GM19043 (cell line): ENCODE measurements around the gene C18orf63.

Experiments used
- ATAC-seq: cut with Tn5 transposase; IDR thresholded peaks from one replicate; pipeline ENCODE4 v1.9.1; 2021; ENCODE audit warnings: low read depth; ENCODE audit not compliant: unreplicated experiment

Gene C18orf63

DNA sequence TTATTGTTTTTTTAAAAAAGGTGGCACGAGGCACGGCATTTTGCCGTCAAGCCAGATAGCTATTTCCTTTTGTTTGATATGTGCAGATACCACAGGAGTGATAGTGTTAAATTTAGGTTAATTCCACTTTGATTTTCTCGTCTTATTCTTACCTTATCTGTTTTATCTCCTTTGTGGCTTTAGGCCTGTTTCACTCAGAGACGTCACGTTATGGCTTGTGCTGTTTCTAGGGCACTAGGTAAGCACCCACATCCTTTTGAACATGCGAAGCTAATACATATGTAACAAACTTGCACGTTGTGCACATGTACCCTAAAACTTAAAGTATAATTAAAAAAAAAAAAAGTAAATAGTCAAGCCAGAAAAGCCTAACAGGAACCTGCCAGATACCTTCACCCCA, 57.8 kb downstream of the C18orf63 start:
- no peak for ATAC-seq

DNA sequence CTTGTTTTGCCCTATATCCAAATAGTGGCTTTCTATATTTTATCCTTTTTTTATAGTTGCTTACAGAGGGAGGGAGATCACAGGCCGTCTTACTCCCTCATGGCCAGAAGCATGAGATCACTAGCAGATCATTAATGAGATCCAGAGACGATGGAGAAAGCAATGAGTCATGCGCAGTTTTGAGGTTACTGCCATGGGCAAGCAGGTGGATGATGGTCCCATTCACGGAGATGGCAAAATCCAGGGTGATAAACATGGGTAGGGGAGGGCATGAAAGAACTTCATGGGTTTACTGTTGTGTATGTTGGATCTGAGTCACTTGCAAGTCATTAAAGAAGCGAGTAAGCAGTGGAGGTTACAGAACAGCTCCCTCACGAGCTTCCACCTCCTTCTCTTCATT, 60.4 kb downstream of the C18orf63 start:
- ATAC-seq = no peak

DNA sequence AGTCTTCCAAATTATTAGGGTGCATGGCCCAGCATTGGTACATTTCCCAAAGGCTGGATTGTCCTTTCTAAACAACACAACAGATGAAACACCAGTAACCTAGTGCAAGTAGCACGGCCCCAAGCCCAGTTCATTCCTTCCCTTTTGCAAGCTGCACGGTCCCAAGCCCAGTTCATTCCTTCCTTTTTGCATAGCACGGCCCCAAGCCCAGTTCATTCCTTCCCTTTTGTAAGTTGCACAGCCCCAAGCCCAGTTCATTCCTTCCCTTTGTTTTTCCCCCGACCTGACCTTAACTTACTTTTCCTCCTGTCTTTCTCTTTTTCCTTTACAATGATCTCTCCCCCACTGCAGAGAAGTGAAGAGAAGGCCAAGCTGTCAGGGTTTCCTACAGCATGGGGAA, 60.9 kb downstream of the C18orf63 start:
- ATAC-seq = no peak

DNA sequence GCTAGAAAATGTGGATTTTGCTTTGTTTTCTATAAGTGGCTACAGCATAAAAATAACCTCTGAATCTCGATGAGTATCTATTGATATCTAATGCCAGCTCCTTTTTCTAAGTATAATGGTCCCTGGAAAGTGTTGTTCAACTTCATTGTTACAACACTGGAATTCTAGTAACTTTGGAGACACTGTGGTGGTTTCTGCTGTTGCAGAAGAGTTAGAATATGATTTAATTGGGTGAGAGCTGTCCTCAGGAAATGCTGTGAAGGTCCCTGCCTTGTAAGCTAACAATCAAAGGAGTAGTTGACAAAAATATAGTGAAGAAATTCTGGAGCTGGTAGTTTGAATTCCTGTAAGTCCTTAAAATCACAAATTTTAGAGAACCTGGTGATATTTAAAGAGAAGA, 62.1 kb downstream of the C18orf63 start:
- ATAC-seq = no peak

DNA sequence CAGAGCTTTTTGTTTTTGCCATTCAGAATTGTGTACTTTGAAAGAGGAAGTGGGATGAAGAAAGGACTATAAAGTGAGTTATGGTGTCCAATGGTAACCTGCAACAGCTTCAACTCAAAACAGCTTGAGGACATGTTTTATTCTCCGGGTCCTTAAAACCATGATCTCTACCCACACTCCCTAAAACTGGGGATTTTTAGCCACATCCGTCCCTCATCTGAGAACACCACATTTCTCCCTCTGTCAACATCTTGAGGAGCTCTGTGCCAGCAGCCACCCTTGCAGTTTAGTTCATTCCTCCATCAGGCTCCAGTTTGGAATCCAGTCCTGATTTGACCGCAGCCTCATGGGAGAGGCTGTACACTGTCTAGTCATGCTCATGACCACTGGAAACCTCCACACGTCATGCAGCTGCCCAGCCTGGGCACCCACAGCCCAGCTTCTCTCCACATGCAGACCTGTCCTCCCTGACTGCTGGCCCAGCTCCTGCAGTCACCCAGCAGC, 62.6 kb downstream of the C18orf63 start:
- ATAC-seq = no peak

DNA sequence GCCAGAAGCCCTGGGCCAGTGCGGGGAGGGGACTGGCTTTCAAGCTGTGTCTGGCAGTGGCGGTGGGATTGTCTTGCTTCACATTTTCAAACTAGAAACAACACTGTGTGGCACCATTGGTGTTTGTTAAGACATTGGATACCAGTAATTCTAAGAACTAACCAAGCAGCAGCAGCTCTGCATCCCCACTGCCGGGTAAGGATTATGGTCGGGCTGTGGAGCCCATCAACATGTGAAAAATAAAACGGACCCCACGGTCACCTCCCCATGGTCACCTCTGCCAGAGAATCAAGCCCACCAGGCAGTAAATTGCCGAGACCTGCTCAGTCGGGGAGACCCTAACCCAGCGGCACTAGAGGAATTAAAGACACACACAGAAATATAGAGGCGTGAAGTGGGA, 65.3 kb downstream of the C18orf63 start:
- ATAC-seq = no peak

DNA sequence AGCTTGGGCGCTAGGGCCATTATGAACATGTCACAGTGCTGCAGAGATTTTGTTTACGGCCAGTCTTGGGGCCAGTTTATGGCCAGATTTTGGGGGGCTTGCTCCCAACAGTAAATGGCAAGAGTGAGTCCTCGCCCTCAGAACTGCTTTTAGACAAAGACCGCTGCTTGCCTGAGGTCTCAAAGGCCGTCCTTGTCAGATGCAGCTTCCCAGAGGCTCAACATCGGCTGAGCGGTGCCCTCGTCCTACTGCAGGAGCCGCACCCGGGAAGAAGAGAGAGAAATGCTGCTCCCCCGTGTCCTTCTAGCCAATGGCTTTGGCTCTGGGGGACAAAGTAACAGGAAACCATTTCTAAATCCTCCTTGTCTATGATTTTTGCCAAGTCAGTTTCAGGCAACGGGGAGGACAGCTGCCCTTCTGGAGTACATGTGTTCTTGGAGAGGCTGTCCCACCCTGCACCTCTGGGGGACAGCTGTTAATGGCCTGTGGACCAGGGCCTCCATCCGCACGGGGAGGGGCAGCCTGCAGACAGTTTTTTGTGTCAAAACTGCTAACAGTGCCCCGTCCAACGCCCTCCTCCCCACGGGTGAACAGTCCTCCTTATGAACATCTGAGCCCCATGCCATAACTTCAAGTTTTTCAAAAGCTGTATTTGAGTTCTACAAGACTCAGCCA, 66.1 kb downstream of the C18orf63 start:
- ATAC-seq = no peak

DNA sequence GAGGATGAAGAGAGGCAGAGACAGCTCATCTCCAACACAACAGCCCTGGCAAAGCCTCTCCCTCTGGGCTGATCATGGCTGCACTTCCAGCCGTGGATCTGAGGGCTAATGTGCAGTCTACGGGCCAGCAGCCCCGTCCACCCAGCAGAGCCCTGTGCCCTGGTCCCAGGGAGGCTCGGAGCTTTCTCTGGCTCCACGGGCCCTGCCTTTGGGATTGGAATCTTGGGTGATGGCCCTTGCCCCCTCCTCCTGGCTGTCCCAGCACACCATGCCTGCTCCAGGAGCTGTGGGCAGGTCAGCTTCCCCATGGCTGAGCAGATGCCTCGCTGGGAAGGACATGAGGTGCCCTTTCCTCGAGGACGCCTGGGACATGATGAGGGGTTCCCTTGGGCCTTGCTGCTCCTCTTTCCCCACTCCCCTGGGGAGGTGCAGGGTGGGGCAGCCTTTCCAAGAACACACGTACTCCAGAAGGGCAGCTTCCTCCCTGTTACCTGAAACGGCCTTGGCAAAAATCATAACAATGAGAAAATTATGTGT, 66.9 kb downstream of the C18orf63 start:
- no peak for ATAC-seq

DNA sequence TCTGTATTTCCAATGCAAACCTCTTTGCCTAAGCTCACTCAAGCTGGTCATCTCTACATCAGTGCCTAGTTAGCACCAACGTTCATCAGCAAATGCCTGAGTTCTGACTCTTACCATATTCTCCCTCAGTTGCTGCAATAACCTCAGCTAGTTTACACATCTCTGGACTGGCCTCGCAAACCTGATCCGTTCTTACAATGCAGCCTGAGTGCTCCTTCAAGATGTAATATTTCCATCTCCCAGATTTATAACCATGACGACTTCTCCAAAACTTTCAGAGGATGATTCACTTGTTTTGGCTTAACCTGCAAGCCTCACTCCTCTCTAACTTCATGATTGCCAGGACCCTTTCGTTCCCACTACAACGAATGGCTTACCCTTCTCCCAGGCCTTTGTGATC, 71.7 kb downstream of the C18orf63 start:
- ATAC-seq = no peak

DNA sequence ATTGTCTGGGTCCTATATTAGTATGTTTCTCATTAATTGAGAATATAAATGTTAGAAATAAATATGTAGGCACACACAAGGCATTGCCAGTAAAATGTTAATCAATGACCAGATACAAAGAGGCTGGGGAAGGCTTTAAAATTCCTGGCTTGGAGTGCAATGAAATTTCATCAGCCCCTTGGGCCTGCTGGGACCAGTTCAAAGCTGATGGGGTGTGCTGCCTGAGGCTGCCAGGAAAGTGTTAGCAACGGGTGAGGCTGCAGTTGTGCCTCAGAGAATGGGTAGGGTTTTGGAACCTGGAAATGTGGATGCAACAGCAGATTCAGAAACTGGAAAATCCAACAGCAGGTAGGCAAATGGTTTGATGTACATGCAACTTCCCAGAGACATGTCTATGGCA, 72.6 kb downstream of the C18orf63 start:
- ATAC-seq = no peak

DNA sequence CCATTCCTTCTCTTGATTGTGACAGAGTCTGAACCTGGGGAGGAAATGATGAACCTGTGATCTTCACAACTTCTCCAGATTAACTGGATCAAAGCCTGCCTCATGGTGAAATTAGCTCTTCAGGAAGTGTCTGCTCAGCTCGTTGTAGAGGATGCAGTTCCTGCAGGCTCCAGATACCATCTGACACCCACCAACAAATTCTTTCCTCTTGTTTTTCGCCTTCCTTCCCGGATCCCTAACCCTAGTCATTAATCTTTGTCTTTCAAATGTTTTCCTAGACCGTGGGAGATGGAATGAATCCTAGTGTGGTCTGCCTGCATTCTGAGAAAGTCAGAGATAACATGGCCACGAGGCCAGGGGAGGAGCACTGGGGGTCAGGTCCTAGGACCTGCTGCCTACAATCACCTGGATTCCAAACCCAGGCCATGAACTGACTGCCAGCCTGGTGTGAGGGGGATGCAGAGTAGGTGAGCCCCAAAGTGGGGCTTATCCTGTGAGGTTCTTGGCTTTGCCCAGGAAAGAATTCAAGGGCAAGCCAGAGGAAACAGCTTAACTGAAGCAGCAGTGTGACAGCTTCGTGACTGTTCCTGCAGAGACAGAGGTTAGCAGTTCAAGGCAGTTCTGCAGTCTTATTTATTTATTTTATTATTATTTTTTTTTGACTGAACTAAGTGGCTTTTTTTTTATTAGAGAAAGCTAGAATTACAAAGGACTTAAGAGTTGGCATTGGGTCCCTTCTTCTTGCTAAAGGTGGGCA, 73.7 kb downstream of the C18orf63 start:
- ATAC-seq = no peak

DNA sequence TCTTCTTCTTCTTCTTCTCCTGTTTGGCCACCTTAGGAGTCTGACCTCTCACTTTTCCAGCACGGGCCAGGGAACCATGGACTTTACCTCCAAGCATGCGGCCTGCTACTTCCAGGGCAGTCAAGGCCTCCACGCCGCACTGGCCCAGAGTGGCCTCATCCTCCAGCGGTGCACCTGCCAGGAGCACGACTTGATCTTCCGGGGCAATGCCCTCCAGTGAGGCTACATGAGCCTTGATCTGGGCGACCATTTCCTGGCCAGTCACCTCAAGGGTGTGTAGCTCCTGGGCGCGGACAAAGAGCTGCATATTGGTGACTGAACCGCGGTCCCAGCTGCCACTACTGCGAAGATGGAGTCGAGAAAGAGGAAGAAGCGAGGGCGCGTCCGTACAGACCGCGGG, 74.4 kb downstream of the C18orf63 start:
- no peak for ATAC-seq

DNA sequence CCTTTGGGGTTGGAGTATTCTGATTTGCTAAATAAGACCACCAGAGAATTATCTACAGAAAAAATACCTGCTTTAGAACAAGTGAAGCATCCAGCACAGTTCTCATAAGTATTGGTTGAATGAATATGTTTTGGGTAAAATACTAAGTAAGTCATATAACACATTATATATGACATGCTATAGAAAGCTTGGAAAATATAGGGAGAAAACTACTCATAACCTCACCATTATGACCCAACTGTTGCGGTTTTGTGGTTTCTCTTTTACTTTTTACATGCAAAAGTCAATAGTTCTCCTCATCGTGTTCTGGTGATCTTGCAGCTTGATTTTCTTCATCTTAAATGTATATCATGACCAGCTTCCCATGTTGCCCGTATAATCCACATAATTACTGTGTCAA, 75.3 kb downstream of the C18orf63 start:
- no peak for ATAC-seq

DNA sequence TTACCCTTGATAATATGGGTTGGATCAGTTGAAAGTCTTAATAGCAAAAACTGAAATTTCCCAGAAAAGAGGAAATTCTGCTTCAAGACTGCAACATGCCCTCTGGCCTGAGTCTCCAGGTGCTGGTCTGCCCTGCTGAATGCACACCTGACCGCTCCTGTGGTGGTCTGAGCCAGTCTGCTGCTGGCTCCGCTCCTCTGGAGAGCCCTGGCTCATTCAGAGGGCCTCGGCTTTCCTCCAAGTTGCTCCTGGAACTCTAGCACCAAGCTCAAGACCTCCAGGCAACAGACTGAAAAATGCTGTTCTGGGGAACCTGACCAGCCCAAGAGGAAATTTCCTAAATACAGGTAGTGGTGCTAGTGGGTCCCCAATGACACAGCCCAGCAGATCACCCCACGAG, 76.7 kb downstream of the C18orf63 start:
- no peak for ATAC-seq

DNA sequence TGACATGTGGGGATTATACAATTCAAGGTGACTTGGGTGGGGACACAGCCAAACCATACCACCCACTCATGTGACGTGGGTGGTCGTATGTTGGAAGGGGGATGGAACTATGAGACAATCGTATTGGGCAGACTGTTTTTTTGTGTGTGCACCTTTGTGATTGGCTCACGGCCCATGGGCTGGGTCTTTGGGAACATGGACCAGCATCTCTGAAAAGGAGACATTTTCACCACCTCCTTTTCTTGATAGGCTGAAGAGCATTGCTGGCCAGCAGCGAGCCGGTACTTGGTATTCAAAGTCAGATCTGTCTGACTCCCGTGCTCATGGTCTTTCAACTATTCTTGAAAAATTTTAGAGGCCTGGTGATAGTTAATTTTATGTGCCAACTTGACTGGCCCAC, 79.4 kb downstream of the C18orf63 start:
- no peak for ATAC-seq

DNA sequence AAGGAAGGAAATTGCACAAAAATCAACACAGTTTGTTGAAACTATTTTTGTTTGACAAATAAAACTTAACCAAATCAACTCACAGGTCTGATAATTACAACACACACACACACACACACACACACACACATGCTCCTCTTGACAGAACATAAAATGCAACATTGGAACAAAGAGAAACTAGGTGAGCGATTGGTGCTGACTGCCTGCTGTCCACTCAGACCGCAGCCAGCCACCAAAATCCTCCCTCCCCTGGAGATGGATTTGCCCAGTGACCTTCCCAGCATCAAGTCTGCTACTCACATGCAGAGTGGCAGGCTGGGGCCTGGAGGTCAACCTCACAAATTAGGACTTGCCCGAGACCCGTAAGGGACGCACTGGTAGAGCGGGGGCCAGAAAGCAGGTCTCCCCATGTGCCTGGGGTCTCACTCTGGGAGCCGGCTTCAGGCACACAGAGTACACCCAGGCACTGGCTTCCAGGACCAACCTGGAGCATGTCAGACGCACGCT, 80.1 kb downstream of the C18orf63 start:
- ATAC-seq = no peak

DNA sequence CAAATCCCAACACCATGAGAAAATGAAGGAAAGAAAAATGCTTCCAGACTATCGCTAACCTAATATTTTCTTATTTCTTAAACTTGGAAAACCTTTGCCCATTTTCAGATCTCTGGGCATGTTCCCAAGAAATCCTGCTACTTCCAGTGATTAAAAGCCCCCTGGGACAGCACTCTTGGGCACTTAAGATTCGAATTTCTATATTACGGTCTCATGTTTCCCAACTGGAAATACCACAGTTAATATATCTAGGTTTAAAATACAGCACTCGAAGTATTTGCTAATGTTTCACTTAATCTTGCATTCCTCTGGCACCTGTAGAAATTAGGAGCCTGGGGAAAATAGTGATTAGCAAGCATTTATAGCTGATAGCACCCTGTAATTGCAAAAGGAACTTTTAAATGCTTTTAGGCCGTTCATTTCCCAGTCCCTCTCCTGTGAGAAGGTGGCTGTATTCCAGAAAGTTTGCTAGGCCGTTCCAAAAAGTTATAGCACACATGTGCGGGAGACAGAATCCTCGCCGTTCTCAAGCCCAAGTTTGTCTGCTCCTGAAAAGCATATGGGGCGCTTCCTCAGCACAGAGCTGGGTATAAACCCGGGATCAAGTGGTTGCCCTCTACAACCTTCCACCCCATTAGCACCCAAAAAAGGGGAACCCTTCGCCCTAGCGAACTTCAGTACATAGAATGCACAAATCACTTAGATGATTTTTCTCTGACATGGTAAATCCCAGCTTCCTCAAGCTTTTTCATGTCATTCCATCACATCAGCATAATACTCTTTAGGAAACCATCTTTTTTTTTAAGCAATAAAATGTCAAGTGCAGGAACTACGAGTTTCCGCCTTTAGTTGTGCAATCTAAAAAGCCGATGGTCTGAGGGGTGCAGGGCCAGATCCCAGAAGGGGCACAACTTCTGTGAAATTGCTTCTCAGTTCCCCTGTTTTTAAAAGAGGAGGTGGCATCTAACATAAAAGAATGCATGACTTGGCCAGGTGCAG, 80.8 kb downstream of the C18orf63 start:
- ATAC-seq = no peak

DNA sequence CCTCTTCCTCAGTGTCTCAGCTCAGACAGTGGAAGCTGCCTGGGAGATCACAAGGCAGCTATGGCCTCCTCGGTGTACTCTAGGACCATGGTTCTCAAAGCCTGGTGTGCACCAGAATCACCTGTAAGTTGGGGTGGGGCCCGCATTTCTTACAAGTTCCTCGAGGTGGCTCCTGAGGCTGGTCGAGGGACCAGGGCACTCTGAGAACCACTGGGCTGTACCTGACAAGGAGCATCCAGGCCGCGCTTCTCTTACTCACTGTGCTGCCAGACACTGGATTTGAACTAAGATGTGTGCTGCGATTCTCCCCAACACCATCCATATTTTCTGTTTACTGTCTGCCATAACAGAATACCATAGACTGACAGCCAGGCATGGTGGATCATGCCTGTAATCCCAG, 81.9 kb downstream of the C18orf63 start:
- ATAC-seq = no peak

DNA sequence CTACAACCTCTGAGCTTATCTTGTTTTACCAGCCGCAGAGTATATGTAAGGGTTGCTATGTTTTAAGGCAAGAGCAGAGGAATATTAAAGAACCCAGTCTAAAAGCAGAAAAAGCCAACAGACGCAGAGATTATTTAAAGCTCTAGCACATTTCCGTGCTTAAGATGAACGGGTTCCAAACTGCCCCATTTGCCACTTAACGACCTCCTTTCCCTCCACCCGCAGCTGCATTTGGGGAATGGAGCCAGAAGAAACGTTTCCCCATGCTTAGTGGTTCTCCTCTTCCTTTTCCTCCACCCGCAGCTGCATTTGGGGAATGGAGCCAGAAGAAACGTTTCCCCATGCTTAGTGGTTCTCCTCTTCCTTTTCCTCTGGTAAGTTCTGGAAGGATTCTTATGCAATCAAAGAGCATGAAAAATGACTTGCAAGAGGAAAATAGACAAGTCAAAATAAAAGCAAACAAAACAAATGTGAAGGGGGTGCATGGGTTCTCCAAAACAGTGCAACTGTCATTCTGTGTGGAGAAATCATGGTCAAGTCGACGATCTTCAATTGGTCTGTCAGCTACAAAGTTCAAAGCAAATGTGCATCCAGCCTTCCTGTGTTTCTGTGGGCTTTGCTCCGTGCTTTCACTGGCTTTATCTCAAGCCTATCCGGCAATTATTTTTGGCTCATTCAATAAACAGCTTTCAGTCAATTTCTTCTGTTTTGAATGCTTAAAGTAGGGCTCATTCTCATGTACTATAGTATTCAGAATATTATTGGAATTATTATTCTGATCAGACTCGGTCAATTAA, 83.7 kb downstream of the C18orf63 start:
- no peak for ATAC-seq

DNA sequence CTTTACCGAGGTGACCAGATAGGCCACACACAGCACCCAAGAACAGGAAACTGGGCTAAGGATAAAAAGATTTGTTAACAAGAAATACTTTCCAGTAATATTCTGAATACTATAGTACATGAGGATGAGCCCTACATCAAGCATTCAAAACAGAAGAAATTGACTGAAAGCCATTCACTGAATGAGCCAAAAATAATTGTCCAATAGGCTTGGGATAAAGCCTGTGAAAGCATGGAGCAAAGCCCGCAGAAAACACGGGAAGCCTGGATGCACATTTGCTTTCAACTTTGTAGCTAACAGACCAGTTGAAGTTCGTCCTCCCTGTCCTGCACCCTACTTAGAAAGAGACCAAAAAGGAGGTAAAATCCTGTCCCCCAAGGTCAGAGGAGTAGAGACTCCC, 85.2 kb downstream of the C18orf63 start:
- no peak for ATAC-seq
